Uterus (tissue), 4 donors: ENCODE results near the gene ACTRT2. TPM values are rescaled to one million over a fixed set of nuclear protein-coding genes. Genes with fewer than 3 reads are reported as not detected.

ENCODE experiments used
- DNase-seq, 2 donors: peaks; one replicate each; pipeline ENCODE4 v3.0.0-alpha.2; 2019 to 2020
- H3K27ac ChIP-seq, 2 donors: fragments of 200-600 bp; sonication (generic); 1 replicate in 1 of 2; 2 replicates in 1 of 2; pipeline ENCODE4 v1.5.1; 2016 to 2018
- H3K27me3 ChIP-seq, 2 donors: fragments of 200-600 bp; sonication (generic); one replicate each; pipeline ENCODE4 v1.5.1; 2018 to 2019; ENCODE audit warnings: control low read depth in 1 of 2
- H3K36me3 ChIP-seq, 2 donors: fragments of 200-600 bp; sonication (generic); one replicate each; pipeline ENCODE4 v1.5.1; 2019; ENCODE audit warnings: control low read depth in 1 of 2
- H3K4me1 ChIP-seq, 2 donors: fragments of 200-600 bp; sonication (generic); one replicate each; pipeline ENCODE4 v1.5.1; 2018 to 2019; ENCODE audit warnings: control low read depth in 1 of 2
- H3K4me3 ChIP-seq, 2 donors: fragments of 200-600 bp; sonication (generic); 1 replicate in 1 of 2; 2 replicates in 1 of 2; pipeline ENCODE4 v1.5.1; 2018 to 2019; ENCODE audit warnings: mild to moderate bottlenecking in 1 of 2
- H3K9me3 ChIP-seq, 2 donors: fragments of 200-600 bp; sonication (generic); one replicate each; pipeline ENCODE4 v1.5.1; 2019; ENCODE audit warnings: control low read depth in 1 of 2
- POLR2A ChIP-seq, 2 donors: fragments of 450-650 bp; IDR thresholded peaks; one replicate each; pipeline ENCODE4 v1.6.1; 2016; ENCODE audit warnings: antibody characterized with exemption in 2 of 2, mild to moderate bottlenecking in 1 of 2, moderate library complexity in 1 of 2
- intact Hi-C: fragments of 100-400 bp; cut with DNase I; formaldehyde crosslinking; loops from one replicate; pipeline ENCODE4 v1.15.1; 2023; ENCODE audit warnings: low total_unique reads
- total RNA-seq, 4 donors: library from RNA; depleted of rRNA in 3 of 4; stranded (reverse); fragments of >200 nt in 3 of 4; gene quantifications; one replicate each; pipeline versions ENCODE4 v1.1.0 to v1.2.4, GENCODE V29; 2014 to 2023
- TF ChIP-seq, protein P1 (sequence below), 4 experiments: fragments of 200-600 bp in 2 of 4; fragments of 450-650 bp in 2 of 4; sonication (generic) in 2 of 4; IDR thresholded peaks; one replicate each; pipeline ENCODE4 v1.5.1; 2016 to 2019; ENCODE audit warnings: antibody characterized with exemption in 4 of 4, mild to moderate bottlenecking in 2 of 4, moderate library complexity in 1 of 4
- donor health status: DM: yes; HTN: yes; CAD: no.

The ACTRT2 gene
- total RNA-seq, 4 donors from 2014 or later, result not detected

DNA sequence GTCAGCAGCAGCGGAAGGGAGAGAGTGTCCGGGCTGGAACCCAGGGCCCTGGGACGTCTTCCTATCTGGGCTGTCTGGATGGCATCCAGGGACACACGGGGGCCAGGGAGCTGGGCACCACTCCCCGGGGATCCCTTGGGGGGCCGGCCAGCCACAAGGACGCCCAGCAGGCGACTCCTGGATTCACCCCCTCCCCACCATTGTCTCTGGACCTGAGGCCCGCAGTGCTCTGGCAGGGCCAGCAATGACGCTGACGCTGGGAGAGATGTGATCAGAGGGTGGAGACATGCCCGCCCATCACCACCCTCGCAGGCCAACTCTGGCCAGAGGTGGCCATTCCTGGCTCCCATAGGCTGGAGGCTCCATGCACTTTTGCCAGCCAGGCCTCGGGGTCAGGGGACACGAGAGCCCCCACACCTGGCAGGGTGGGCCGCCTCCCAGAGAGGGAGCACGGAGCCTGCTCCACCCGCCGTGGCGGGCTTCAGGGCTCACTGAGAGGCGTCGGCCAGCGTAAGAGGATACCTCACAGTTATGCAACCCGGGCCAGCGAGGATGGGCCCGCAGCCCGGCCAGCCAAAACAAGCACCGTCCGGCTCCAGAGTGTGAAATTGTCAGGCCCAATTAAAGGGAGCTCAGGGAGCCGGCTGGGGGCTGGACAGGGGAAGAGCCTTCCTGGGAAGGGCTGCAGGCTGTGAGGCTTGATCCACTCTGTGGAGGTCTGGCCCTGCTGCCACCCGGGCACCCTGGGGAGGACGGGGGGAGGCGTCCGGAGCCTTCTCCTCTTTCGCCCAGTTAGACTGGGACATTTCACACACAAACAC lies 10.3 kb downstream of the ACTRT2 start:
- Histone ChIP-seq H3K27me3 (peaks cover 0 to 4% of the 10 kb centered on the region in 2 donors), H3K4me3 (no peak overlapping the region), H3K27ac (no peak overlapping the region), H3K4me1 (no peaks in the 10 kb centered on the region), H3K36me3 (no peaks in the 10 kb centered on the region), H3K9me3 (no peaks in the 10 kb centered on the region)
- DNase-seq, result no peak
- intact Hi-C loops, result no loop called here
- TF ChIP-seq POLR2A (IDR thresholded peaks at IDR 0.05), result no peak
- TF ChIP-seq, protein P1, sequence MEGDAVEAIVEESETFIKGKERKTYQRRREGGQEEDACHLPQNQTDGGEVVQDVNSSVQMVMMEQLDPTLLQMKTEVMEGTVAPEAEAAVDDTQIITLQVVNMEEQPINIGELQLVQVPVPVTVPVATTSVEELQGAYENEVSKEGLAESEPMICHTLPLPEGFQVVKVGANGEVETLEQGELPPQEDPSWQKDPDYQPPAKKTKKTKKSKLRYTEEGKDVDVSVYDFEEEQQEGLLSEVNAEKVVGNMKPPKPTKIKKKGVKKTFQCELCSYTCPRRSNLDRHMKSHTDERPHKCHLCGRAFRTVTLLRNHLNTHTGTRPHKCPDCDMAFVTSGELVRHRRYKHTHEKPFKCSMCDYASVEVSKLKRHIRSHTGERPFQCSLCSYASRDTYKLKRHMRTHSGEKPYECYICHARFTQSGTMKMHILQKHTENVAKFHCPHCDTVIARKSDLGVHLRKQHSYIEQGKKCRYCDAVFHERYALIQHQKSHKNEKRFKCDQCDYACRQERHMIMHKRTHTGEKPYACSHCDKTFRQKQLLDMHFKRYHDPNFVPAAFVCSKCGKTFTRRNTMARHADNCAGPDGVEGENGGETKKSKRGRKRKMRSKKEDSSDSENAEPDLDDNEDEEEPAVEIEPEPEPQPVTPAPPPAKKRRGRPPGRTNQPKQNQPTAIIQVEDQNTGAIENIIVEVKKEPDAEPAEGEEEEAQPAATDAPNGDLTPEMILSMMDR (IDR thresholded peaks at IDR 0.05), result no peak

GRCh38 chr1:3032371-3033039 lies 11.2 kb downstream of the ACTRT2 start:
- Histone ChIP-seq H3K9me3 (no peaks in the 10 kb centered on the region), H3K4me3 (no peak overlapping the region), H3K27ac (no peak overlapping the region), H3K27me3 (peaks cover 0 to 4% of the 10 kb centered on the region in 2 donors), H3K36me3 (no peaks in the 10 kb centered on the region), H3K4me1 (no peaks in the 10 kb centered on the region)
- no peak for DNase-seq
- intact Hi-C loops, result no loop called here
- TF ChIP-seq, protein P1 (IDR thresholded peaks at IDR 0.05), result no peak
- no peak for TF ChIP-seq POLR2A (IDR thresholded peaks at IDR 0.05)

DNA sequence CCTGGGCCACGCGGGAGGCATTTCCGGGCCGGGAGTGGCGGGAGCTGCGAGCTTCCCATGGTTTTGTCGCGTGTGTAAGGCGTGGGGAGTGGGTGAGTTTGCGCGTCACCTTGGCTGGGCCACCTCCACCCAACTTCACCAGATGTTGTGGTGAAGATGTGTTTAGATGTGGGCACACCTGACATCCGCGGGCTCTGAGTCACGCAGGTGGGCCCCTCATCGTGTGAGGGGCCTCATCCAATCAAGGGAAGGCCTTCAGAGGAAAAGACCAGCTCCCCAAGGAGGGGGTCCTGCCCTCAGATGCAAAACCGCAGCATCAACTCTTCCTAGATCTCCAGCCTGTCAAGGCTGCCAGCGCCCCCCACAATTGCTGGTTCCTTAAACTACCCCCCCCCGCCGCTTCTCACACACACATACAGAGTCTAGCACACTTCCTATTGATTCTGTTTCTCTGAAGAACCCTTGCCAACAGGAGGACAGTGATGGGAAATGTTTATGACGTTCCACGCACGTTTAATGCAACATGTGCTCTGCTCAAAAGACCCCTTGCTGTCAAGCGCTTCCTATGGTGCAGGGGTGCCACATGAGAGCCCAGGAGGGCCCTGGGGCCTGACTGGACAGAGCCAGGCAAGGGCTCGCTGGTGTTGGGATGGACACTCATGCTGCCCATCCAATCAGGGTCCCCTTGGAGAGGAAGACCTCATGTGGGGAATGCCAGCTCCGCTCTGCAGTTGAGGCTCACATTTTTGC lies 11.9 kb downstream of the ACTRT2 start:
- intact Hi-C loops, result no loop called here
- Histone ChIP-seq H3K4me1 (no peaks in the 10 kb centered on the region), H3K4me3 (no peak overlapping the region), H3K9me3 (no peaks in the 10 kb centered on the region), H3K36me3 (no peaks in the 10 kb centered on the region), H3K27ac (no peak overlapping the region), H3K27me3 (peaks cover 0 to 4% of the 10 kb centered on the region in 2 donors)
- DNase-seq, result no peak
- no peak for TF ChIP-seq POLR2A (IDR thresholded peaks at IDR 0.05)
- TF ChIP-seq, protein P1 (IDR thresholded peaks at IDR 0.05), result no peak

- Histone ChIP-seq H3K36me3 (no peaks in the 10 kb centered on the region), H3K27me3 (peaks cover 0 to 4% of the 10 kb centered on the region in 2 donors), H3K4me3 (no peak overlapping the region), H3K27ac (no peak overlapping the region), H3K4me1 (no peaks in the 10 kb centered on the region), H3K9me3 (no peaks in the 10 kb centered on the region)
- intact Hi-C loops, result no loop called here
- DNase-seq, result no peak
- no peak for TF ChIP-seq POLR2A (IDR thresholded peaks at IDR 0.05)
- TF ChIP-seq, protein P1 (IDR thresholded peaks at IDR 0.05), result no peak
These were observed 12.5 kb downstream of the ACTRT2 start for GRCh38 chr1:3033790-3034090.

GRCh38 chr1:3034162-3034561 lies 12.9 kb downstream of the ACTRT2 start:
- peaks cover 0 to 4% of the 10 kb centered on the region in 2 donors for H3K27me3 ChIP-seq
- no peaks in the 10 kb centered on the region for H3K4me1 ChIP-seq
- intact Hi-C loops, result no loop called here
- DNase-seq, result no peak
- TF ChIP-seq, protein P1 (IDR thresholded peaks at IDR 0.05), result no peak
- no peak for TF ChIP-seq POLR2A (IDR thresholded peaks at IDR 0.05)
- no peaks in the 10 kb centered on the region for H3K36me3 ChIP-seq
- H3K27ac ChIP-seq, result no peak overlapping the region
- no peak overlapping the region for H3K4me3 ChIP-seq
- no peaks in the 10 kb centered on the region for H3K9me3 ChIP-seq
